DMS153 treated with DMSO at 0.1 percent for 48 hours (cell line): ENCODE results near the gene PRUNE2.
"Not testable (repeated sequence)": the region's sequence is repeated elsewhere in the genome, so short reads cannot be mapped to it uniquely, and the experiment has no call there.

Experiments
- DNase-seq: peaks from one replicate; lab custom pipeline; 2025; ENCODE audit not compliant: unreplicated experiment; lab: John Stamatoyannopoulos, UW

Gene PRUNE2

DNA sequence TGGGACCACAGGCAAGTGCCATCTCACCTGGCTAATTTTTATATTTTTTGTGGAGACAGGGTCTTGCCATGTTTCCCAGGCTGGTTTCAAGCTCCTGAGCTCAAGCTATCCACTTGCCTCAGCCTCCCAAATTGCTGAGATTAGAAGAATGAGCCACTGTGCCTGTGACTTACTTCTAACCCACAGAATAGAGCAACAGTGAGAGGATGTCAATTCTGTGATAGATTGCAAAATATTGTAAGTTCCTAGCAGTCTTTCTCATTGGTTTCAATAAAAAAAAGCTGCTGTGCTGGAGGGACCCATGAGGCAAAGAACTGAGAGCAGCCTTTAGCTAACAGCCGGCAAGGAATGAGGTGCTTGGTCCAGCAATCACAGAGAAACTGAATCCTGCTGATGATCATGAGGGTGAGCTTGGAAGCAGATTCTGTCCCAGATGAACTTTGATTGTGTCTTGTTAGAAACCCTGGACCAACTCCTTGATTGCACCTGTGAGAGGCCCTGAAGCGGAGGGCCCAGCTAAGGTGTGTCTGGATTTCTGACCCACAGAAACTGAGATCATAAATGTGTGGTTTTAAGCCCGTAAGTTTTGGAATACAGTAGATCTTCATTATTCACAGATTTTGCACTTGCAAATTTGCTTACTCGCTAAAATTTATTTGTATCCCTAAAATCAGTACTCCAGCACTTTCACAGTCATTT, 297.2 kb downstream of the PRUNE2 start:
- DNase-seq, result no peak

DNA sequence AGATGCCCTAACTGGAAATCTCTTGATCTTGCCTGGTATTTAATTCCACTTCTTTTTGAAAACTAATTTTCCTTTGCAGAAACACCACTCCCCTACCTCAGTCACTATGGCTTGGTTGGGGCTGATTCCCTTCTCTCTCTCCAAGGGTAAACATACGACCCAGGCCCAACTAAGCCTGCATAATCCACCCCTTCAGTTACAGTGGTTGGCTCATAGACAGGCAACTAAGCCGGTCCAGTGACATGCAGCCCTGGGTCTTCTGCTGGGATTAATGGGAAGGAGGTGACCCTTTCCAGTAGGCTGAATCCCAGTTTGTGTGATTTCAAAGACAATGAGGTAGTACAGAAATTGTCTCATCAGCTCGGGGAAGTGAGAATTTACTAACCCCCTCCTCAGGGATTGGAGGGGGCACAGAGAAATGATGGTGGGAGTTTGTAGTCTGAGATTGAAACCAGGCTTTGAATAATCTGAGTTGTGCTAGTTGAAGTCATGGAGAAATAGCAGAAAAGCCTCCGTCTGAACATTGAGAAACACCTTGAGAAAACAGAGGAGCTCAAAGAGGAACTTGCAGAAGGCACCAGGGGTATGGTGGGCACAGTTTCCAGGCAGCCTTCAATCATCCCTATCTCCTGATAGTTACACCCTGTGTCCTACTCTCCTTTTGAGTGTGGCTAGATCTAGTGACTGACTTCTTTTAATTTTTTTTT, 298.0 kb downstream of the PRUNE2 start:
- DNase-seq, result no peak

- no peak for DNase-seq
These were observed 300.5 kb downstream of the PRUNE2 start for GRCh38 chr9:76605321-76605900.

- no peak for DNase-seq
These were observed 301.9 kb downstream of the PRUNE2 start for GRCh38 chr9:76603931-76604570.

DNA sequence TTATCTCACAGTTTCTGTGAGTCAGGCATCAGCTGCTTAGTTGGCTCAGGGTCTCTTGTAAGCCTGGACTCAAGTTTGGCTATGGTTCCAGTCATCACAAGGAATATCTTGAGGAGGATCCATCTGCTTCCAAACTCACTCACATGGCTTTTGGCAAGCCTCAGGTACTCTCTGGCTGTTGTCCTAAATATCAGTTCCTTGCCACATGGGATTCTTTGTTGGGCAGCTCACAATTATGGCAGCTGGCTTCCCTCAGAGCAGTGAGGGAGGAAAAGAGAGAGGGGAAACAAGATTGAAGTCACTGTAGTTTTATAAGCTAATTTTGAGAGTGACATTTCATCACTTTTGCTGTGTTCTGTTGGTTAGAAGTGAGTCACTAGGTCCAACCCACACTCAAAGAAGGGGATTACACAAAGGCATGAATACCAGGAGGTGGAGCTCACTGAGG, 302.4 kb downstream of the PRUNE2 start:
- DNase-seq, result no peak

GRCh38 chr9:76602199-76602598, 303.7 kb downstream of the PRUNE2 start:
- no peak for DNase-seq

- DNase-seq, result no peak
These were observed 305.8 kb downstream of the PRUNE2 start for GRCh38 chr9:76600007-76600615.

DNA sequence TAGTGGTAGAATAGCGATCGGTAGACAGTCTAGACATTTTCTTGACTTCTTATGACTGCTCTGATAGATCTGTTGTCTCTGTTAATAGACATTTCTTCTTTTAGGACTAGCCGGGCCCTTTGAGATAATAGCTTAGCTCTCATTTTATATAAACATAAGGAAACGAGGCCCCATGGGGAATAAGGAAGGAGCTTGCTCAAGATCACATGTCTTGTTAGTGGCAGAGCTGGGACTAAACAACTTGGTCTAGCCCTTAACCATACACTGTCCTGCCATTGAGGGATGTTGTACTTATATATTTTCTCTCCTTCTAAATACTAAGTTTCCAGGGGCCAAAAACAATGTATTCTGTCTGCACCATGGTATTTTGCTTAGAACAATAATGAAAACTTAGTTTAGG, 306.9 kb downstream of the PRUNE2 start:
- no peak for DNase-seq

GRCh38 chr9:76595645-76596044, 310.3 kb downstream of the PRUNE2 start:
- DNase-seq, result no peak

DNA sequence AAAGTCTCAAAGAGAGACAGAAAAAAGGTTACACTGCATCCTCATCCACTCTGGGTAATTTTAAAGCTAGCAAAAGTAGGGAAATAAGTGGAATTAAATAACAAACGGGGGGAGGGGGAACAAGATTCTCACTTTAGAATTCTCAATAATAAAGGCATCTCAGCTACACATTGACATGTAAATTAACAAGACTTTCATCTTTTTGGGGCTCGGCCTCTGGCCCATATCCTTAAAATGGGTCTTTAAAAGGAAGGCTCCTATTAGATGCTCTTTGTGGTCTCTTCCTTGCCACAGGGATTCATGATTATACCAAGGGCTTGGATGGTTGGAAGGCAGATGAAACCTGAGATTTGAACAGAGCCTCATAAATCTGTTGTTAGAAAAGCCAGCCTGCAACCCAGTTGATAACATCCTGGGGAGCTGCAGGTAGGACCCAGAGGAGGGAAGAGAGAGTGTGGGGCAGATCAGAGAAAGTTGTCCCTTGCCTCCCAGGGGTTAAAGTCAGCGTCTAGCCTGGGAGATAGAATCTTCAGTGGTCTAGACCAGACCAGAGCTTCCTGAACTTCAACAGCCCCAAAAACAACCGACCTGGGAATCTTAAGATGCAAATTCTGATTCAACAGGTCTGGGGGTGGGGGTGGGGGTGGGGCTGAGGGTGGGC, 311.0 kb downstream of the PRUNE2 start:
- no peak for DNase-seq

GRCh38 chr9:76593961-76594735, 311.8 kb downstream of the PRUNE2 start:
- DNase-seq, result not testable (repeated sequence)

DNA sequence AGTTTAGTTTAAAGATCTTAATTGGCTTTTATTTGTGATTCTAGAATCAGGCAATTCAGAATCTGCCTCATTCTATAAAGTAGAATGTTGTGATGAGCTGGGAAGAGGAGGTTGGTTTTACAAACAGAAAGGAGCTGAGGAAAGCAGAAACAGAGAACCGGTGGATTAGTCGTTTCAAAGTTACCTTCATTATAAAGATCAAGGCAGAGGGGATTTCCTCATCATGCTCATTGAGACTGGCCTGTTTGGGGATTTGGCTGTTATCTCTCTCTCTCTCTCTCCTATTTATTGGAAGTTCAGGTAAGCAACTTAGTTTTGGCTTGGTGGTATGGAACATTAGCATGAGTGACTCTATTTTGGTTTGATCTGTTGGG, 313.0 kb downstream of the PRUNE2 start:
- no peak for DNase-seq

GRCh38 chr9:76592091-76592973, 313.6 kb downstream of the PRUNE2 start:
- DNase-seq, result no peak

- DNase-seq, result no peak
These were observed 314.5 kb downstream of the PRUNE2 start for GRCh38 chr9:76591256-76591950.

DNA sequence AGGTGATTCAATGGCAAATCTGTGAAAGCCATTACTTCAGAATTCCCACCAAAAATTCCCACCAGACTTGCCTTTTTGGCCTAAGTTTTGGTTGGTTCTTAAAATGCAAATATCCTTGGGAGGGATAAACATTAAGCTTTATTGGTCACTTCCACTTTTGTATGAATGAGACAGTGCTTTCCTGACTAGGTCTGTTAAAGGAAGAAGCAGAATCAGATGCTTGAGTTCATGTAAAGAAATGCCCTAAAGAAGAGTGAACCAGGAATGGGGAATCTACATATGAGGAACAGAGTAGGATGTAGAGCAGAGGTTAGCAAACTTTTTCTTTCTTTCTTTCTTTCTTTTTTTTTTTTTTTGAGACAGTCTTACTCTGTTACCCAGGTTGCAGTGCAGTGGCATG, 317.6 kb downstream of the PRUNE2 start:
- DNase-seq, result no peak

- peak; percentile 29 for DNase-seq
These were observed 319.3 kb downstream of the PRUNE2 start for GRCh38 chr9:76586390-76587314.
